Panc1 (cell line): ENCODE data around the gene VEZF1. TPM values are rescaled to one million over a fixed set of nuclear protein-coding genes. Genes with fewer than 3 reads are reported as not detected.

Experiments used
- ATAC-seq: fragments of 200-7000 bp; cut with Tn5 transposase; 2 replicates; pipeline ENCODE4 v1.9.1; 2020; ENCODE audit warnings: mild to moderate bottlenecking, moderate library complexity
- BruUV-seq: library from RNA; stranded (reverse); fragments of 400-500 nt; replicated peaks from 2 replicates; lab custom pipeline; 2021; lab: Mats Ljungman, UMichigan
- CTCF ChIA-PET: fragments of 300-600 bp; sonication (Branson Sonifier 250); formaldehyde crosslinking; loops from one replicate; lab custom pipeline; 2022; ENCODE audit warnings: antibody characterized with exemption; lab: Charles Lee
- POLR2A ChIA-PET: fragments of 300-600 bp; sonication (Branson Sonifier 250); formaldehyde crosslinking; loops from one replicate; lab custom pipeline; 2022; ENCODE audit warnings: antibody characterized with exemption; lab: Charles Lee
- DNase-seq: peaks from one replicate; pipeline ENCODE4 v3.0.0-alpha.2; 2010; ENCODE audit warnings: low read depth, low spot score
- H3K27ac ChIP-seq: 2 replicates; pipeline ENCODE4 v1.5.1; 2011; ENCODE audit warnings: mild to moderate bottlenecking, low read length, inconsistent platforms
- H3K27me3 ChIP-seq: fragments of 200-500 bp; sonication (Bioruptor generic); 2 replicates; pipeline ENCODE4 v1.6.0; 2014; ENCODE audit warnings: low read length, inconsistent platforms; ENCODE audit not compliant: control insufficient read depth, insufficient read depth
- H3K36me3 ChIP-seq: fragments of 200-500 bp; sonication (Bioruptor generic); 2 replicates; pipeline ENCODE4 v1.5.1; 2014; ENCODE audit warnings: inconsistent platforms, mild to moderate bottlenecking, low read length, moderate library complexity; ENCODE audit not compliant: control insufficient read depth, insufficient read depth
- H3K4me1 ChIP-seq: 2 replicates; pipeline ENCODE4 v1.5.1; 2011; ENCODE audit warnings: inconsistent platforms, mild to moderate bottlenecking, low read length, moderate library complexity; ENCODE audit not compliant: control insufficient read depth, insufficient read depth
- H3K4me3 ChIP-seq, 2 experiments: 2 replicates each; pipeline ENCODE4 v1.5.1; 2011 to 2012; ENCODE audit warnings: low read depth in 2 of 2, low read length in 2 of 2, mild to moderate bottlenecking in 2 of 2, inconsistent platforms in 1 of 2, moderate library complexity in 1 of 2
- H3K9me3 ChIP-seq: fragments of 200-500 bp; sonication (Bioruptor generic); 2 replicates; pipeline ENCODE4 v1.5.1; 2014; ENCODE audit warnings: low read depth, mild to moderate bottlenecking, inconsistent platforms, low read length, moderate library complexity; ENCODE audit not compliant: control insufficient read depth, insufficient read depth
- POLR2AphosphoS5 ChIP-seq: IDR thresholded peaks from 2 replicates; pipeline ENCODE4 v1.6.1; 2012; ENCODE audit warnings: mild to moderate bottlenecking, low read depth, low read length, moderate library complexity
- REST ChIP-seq, 2 experiments: IDR thresholded peaks; 2 replicates each; pipeline ENCODE4 v1.6.1; 2011 to 2012; ENCODE audit warnings: low read depth in 2 of 2, control low read depth in 1 of 2, low read length in 1 of 2, mild to moderate bottlenecking in 1 of 2, moderate library complexity in 1 of 2; ENCODE audit not compliant: insufficient read depth in 1 of 2
- SIN3A ChIP-seq: IDR thresholded peaks from 2 replicates; pipeline ENCODE4 v1.6.1; 2012; ENCODE audit warnings: low read depth, mild to moderate bottlenecking, low read length, moderate library complexity, borderline replicate concordance; ENCODE audit not compliant: insufficient read depth
- TCF7L2 ChIP-seq: IDR thresholded peaks from 2 replicates; pipeline ENCODE4 v1.6.1; 2011; ENCODE audit warnings: mild to moderate bottlenecking, low read depth, low read length, inconsistent platforms
- in situ Hi-C: cut with HindIII; loops from 2 replicates; pipeline ENCODE4 v1.10.0; 2016; ENCODE audit warnings: low sequenced_read_pairs, low pct_unique_long_range_greater_than_20kb
- intact Hi-C: fragments of 100-400 bp; cut with micrococcal nuclease; formaldehyde crosslinking; loops from one replicate; pipeline ENCODE4 v1.10.0; 2022; ENCODE audit not compliant: unreplicated experiment
- total RNA-seq: library from RNA; stranded (reverse); gene quantifications from one replicate; pipeline ENCODE4 v1.2.1, GENCODE V29; 2021; ENCODE audit not compliant: unreplicated experiment
- TF ChIP-seq, protein P1 (sequence below): fragments of 450-650 bp; IDR thresholded peaks from 2 replicates; pipeline ENCODE4 v1.5.1; 2017; ENCODE audit warnings: mild to moderate bottlenecking

Gene VEZF1
- total RNA-seq, 1 experiment from 2014 or later: 73.5 TPM

DNA sequence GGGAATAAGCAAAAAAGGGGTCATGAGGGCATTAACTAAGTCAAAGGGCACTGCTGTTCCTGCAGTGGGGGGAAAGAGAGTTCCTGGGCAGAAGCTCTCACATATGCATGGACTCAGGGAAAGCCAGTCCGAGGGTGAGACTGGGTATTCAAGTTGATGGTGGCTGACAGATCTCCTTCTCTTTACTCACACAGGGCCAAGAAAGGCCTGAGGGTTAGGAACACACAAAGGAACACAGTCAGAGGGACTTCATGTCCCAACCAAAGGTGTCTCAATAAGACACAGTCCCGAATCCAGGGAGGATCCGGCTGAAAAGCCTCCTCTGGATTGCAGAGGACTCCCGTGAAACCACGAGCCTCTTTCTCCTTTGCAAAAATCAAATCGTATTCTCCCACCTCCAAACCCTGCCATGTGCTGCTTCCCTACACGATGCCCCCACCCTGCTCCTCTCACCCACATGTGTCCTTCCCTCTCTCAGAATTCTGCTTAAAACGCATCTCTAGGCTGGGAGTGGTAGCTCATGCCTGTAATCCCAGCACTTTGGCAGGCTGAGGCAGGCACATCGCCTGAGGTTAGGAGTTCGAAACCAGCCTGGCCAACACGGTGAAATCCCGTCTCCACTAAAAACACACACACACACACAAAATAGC lies 56.4 kb downstream of the VEZF1 start:
- DNase-seq (no peak), ATAC-seq (no peak)
- BruUV-seq: no TSS peak
- intact Hi-C loops (no loop called here), in situ Hi-C loops (no loop called here)
- peaks cover 71% of the 10 kb centered on the region for H3K4me1 ChIP-seq
- CTCF ChIA-PET: interaction anchor here (0.6 kb wide), 1 partner anchor 72 kb away, joined by 3 read pairs; no protein-coding TSS in a partner anchor
- no peaks in the 10 kb centered on the region for H3K27me3 ChIP-seq
- TF ChIP-seq REST (IDR thresholded peaks at IDR 0.05; ENCODE audit: insufficient read depth in 1 of 2, low read depth in 2 of 2, low read length in 1 of 2) (no peak), POLR2AphosphoS5 (no peak), SIN3A (no peak)
- TF ChIP-seq, protein P1, sequence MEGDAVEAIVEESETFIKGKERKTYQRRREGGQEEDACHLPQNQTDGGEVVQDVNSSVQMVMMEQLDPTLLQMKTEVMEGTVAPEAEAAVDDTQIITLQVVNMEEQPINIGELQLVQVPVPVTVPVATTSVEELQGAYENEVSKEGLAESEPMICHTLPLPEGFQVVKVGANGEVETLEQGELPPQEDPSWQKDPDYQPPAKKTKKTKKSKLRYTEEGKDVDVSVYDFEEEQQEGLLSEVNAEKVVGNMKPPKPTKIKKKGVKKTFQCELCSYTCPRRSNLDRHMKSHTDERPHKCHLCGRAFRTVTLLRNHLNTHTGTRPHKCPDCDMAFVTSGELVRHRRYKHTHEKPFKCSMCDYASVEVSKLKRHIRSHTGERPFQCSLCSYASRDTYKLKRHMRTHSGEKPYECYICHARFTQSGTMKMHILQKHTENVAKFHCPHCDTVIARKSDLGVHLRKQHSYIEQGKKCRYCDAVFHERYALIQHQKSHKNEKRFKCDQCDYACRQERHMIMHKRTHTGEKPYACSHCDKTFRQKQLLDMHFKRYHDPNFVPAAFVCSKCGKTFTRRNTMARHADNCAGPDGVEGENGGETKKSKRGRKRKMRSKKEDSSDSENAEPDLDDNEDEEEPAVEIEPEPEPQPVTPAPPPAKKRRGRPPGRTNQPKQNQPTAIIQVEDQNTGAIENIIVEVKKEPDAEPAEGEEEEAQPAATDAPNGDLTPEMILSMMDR: no peak
- no peaks in the 10 kb centered on the region for H3K9me3 ChIP-seq
- H3K36me3 ChIP-seq: no peaks in the 10 kb centered on the region
- H3K4me3 ChIP-seq: no peak overlapping the region
- peak overlapping the region; percentile 78 for H3K27ac ChIP-seq
- POLR2A ChIA-PET: no interaction called here

- peak overlapping the region; percentile 78 for H3K27ac ChIP-seq
- POLR2A ChIA-PET: no interaction called here
- no TSS peak for BruUV-seq
- in situ Hi-C loops (no loop called here), intact Hi-C loops (no loop called here)
- CTCF ChIA-PET: no interaction called here
- no peaks in the 10 kb centered on the region for H3K36me3 ChIP-seq
- no peaks in the 10 kb centered on the region for H3K9me3 ChIP-seq
- DNase-seq (no peak), ATAC-seq (no peak)
- TF ChIP-seq POLR2AphosphoS5: no peak
- no peak for TF ChIP-seq REST (IDR thresholded peaks at IDR 0.05; ENCODE audit: insufficient read depth in 1 of 2, low read depth in 2 of 2, low read length in 1 of 2)
- no peak for TF ChIP-seq SIN3A
- TF ChIP-seq, protein P1: no peak
- TF ChIP-seq TCF7L2: no peak
- no peaks in the 10 kb centered on the region for H3K27me3 ChIP-seq
- no peak overlapping the region for H3K4me3 ChIP-seq
- peaks cover 69% of the 10 kb centered on the region for H3K4me1 ChIP-seq
Measured at GRCh38 chr17:57930239-57930638, 57.8 kb downstream of the VEZF1 start.
